GM21619 (cell line): ENCODE measurements around the gene FAM168A.

Experiments
- ATAC-seq: cut with Tn5 transposase; IDR thresholded peaks from one replicate; pipeline ENCODE4 v1.9.1; 2021; ENCODE audit not compliant: unreplicated experiment

The FAM168A gene

GRCh38 chr11:73404506-73405145 is 193.3 kb downstream of the FAM168A start:
- no peak for ATAC-seq

DNA sequence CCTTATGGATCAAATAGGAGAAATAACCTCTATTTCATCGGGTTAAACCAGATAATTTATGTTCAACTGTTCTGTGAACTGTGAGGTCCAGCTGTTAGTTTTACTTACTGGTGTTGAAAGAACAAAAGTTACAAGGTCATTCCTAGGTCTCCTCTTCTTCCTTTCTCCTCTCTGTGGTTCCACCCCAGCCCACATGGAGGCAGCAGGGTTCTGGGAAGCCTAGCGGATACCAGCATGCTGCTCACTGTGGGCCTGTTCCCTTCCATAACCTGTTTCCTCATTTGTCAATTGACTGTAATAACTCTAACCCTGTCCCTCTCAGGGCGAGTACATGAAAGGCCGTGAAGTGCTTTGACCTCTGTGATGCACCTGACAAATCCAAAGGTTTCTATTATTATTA is 193.9 kb downstream of the FAM168A start:
- no peak for ATAC-seq

- ATAC-seq: no peak
These were observed 194.4 kb downstream of the FAM168A start for GRCh38 chr11:73403541-73403940.

DNA sequence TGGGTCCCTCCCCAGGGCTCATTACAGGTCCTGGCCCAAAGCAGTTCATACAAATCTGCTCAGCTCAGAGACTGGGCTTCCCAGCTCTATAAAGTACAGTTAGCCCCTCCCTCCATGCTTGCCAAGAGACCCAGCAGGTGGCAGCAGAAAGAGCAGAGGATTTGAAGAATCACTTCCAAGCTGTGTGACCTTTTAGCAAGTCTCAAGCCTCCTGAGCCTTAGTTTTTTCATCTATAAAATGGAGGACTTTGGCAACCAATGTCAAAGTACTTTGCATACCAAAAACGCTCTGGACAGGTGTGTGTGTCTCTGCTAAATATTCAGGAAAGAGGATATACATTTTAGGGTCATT is 195.1 kb downstream of the FAM168A start:
- no peak for ATAC-seq

- ATAC-seq: no peak
These were observed 195.7 kb downstream of the FAM168A start for GRCh38 chr11:73401924-73402833.

GRCh38 chr11:73401217-73401923 is 196.5 kb downstream of the FAM168A start:
- ATAC-seq: no peak

DNA sequence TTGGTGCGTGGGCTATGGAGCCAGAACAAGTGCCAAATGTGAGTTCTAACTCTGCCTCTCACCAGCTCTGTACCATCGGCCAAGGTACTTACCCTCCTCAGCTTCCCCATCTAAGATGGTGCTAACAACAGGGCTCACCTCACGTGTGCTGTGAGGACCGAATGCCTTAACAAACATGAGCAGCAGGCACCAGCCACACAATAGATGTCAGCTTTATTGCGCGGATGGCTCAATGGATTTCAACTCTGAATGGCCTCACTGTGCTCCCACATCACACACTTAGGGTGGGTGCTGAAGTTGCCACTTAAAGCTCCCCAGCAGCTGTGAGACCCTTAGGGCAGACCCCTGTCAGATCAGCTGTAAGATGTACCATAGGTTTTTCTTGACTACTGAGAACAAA is 197.6 kb downstream of the FAM168A start:
- no peak for ATAC-seq

DNA sequence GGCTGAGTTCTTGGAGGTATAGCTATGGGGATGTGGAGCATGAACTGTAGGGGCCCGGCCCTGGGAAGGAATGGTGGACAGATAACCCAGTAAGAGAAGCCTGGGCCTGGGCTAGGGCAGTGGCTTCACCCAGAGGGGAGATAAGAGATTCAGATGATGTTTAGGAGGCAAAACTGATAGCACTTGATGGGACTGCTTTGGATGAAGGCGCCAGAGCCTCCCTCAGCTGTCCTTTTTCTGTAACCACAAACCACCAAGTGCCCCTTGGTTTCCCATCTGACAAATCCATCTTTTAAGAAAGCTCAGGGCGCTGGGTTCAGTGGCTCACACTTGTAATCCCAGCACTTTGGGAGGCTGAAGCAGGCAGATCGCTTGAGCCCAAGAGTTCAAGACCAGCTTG is 198.3 kb downstream of the FAM168A start:
- ATAC-seq: no peak

DNA sequence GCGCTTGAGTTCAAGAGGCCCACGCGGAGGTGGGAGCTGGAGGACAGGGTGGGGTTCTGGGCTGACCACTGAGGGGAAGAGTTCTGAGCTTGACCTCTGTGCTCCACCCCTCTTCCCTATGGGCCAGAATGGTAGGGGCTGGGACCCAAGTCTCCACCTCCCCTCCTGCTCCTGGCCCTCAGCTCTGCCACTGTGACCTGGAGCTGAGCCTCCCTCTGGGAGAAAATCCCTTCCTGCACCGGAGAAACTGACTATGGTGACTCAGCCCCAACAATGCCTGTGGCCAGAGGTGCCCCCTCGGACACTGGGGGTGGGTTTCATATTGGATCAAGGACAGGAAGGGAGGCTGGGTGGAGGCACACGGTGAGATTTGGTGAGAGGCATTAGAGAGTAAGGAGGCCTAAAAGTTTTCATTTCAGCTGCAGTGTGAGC is 198.7 kb downstream of the FAM168A start:
- ATAC-seq: no peak

DNA sequence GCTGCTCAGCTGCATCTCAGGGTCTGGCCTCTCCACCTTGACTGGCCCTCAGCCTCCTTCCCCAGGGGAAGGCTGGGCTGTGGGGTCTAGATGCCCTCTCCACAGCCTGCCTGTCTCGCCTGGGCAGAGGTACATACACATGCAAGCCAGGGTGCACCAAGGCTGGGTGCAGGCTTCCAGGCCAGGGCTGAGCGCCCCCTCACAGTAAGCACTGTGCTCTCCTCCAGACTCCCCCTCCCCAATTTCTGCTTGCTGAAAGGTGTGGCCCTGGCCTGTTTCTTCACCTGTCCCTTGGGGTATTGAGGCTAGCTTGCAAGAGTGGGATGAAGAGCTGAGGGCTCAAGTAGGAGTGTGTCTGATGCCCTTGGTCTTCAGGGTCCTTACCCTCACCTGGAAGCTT is 199.2 kb downstream of the FAM168A start:
- no peak for ATAC-seq

DNA sequence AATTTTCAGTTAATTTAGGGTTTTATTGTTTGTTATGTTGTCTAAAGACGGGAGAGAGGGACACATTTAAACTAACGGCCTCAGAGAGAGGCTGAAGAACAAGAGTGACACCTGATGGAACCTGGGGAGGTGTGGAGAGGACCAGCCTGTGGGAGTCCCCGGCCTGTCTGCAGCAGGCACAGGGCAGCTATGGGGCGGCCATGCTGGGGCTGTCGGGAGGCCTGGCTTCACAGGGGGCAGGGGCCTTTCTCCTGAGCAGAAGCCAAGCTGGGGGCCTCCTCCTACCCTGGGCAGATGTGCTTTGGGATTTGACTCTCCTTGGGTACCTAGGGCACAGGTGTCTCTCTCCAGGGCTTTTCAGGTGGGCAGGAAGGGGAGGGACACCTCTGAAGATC is 199.8 kb downstream of the FAM168A start:
- no peak for ATAC-seq

DNA sequence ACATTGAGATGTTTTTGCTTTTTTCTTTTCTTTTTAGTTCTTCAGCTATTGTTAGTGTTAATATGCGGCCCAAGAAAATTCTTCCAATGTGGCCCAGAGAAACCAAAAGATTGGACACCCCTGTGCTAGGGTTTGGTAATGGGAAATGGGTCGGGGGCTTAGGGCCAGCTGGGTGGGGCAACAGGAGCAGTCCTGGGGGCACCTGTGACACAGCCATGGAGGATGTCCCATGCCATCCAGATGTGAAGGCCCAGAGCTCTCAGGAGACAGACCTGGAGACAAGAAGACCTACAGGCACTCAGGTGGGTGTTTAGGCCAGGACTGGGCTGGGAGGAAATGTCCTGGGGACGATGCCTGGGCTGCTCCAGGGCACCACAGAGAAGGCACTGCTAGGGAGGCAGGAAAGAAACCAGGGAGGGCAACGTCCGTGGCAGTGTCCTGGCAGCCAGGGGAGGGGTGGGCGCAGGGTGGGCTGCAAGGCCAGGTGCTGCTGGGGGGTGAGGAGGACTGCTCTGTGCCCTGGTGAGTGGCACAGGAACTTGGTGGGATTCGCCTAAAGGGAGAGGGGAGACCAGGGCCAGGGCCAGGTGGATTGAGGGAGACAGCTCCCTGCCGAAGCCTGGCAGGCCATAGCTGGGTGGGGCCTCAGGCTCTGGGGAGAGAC is 200.3 kb downstream of the FAM168A start:
- ATAC-seq: no peak

GRCh38 chr11:73396985-73397384 is 200.9 kb downstream of the FAM168A start:
- no peak for ATAC-seq

DNA sequence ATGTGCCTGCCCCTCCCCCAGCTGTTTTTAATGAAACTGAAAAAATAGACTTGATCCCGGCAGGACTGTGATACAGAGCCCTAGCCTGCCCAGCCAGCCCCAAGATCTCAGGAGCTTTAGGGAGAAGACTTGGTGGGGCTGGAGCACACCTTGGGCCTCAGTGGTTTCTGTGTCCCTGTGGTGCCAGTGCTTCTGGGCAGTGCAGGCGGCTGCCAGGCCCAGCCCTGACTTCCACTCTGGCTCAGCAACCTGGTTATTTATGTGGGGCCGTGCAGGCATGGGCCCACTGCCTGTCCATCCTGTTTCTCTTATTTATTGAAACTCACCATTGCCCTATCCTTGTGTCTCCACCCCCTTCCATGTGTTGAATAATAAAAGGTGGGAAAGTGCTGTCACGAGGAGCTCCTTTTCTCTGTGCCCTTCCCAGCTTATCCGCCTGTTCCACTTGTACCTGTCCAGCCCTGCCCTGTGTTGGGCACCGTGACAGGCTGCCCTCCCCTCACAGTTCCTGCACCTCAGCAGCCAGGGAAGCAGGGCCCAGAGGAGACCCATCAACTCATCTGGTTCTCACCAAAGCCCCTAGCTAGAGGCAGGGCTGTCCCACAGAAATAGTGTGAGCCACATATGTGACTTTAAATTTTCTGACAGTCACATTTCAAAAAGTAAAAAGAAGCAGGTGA is 201.5 kb downstream of the FAM168A start:
- no peak for ATAC-seq

DNA sequence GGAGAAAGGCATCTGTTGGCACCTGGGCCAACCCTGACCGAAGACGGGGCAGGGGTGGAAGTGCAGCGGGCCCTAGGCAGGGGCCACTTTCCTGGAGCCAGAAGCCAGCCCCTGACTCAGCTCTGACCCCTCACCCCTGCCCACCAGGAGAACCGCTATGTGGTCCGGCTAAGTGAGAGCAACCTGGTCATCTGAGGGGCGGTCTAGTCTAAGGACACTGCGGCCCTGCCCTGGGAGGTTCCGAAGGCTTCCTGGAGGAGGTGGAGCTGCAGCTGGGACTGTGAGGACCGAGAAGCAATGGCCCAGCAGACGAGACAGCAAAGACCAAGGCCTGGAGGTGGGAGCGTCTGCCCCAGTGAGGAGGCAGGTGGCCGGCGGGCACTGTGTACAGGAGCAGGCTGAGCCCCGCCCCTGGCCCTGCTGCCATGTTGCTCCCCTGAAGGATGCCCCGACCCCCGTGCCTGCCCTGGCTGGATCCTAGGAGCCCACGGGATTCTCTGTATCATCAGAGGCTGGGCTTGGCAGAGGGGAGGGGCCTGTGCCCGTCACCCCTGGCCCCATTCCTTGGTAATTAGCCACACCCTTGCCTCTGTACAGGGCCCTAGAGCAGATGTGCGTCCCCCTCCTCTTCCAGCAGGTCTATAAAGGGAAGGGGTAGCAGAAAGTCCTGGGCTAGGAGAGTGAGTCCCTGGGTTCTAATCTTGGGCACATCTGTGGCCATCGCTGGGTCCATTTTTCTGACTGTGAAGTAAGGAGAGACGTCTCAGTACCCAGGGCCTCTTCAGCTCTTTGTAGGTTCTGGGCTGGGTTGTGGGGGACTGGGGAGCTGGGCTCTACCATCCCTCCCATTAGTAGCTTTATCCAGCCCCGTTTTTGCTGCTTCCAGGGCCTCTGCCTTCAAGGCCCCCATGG is 202.4 kb downstream of the FAM168A start:
- ATAC-seq: no peak

GRCh38 chr11:73394416-73395296 is 203.3 kb downstream of the FAM168A start:
- no peak for ATAC-seq

DNA sequence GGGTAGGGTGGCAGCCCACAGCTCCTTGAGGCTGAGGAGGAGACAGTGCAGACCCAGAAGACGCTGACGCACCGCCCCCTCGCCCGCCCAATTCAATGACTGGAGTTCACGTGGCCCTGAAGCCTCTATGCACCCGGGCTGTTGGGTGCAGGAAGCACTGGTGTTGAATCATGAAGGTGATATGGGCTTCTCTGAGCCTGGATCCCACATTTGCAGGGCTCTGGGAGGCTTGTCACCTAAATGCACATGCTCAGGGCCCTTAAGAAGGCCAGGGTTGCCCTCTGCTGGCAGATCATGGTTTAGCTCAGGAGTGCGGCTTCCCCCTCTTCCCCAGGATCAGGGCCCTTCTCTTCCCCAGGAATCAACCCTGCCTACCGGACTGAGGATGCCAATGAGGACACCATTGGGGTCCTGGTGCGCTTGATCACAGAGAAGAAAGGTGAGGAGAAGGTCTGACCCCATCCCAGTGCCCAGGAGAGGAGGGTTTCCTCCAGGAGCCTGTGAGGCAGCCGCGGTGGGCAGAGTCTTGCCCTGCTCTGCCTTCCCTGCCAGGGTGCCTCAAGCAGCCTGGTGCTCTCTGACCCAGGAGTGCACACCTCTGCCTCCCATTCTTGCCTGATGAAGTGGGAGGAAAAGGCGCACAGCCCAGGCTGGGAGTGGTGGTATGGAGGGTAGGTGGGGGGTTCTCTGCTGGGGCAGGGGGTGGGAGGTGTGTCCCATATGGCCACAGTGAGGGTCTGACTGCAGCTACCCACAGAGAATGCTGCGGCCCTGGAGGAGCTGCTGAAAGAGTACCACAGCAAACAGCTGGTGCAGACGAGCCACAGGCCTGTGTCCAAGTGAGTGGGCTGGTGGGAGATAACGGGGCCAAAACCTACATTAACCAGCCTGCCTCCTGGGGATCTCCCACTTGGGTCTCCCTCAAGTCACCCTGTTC is 204.2 kb downstream of the FAM168A start:
- no peak for ATAC-seq

GRCh38 chr11:73393011-73393380 is 204.9 kb downstream of the FAM168A start:
- ATAC-seq: no peak
